CD4-positive, CD25-positive, alpha-beta regulatory T cell (primary cell): ENCODE results near the gene SLC38A6. TPM values are rescaled to one million over a fixed set of nuclear protein-coding genes. Genes with fewer than 3 reads are reported as not detected.
A peak's percentile ranks its signal among the peaks of the same experiment; 100 is the strongest.
"Not testable (repeated sequence)": the region's sequence is repeated elsewhere in the genome, so short reads cannot be mapped to it uniquely, and the experiment has no call there.

Experiments
- ATAC-seq, 2 donors: fragments of 150-1000 bp; cut with Tn5 transposase; one replicate each; pipeline ENCODE4 v1.10.0; 2021; ENCODE audit warnings: low read depth in 2 of 2, moderate number of reproducible peaks in 2 of 2, moderate library complexity in 1 of 2
- DNase-seq, 3 donors: peaks; one replicate each; pipeline versions ENCODE4 v3.0.0 to v3.0.0-alpha.2; 2012 to 2022; ENCODE audit warnings: mixed read lengths in 1 of 3
- H3K27ac ChIP-seq: one replicate; pipeline ENCODE4 v1.7.0; 2013; ENCODE audit warnings: mild to moderate bottlenecking, low read length; ENCODE audit not compliant: insufficient read depth, poor library complexity, severe bottlenecking
- H3K27me3 ChIP-seq: one replicate; pipeline ENCODE4 v1.7.0; 2013; ENCODE audit warnings: low read length; ENCODE audit not compliant: control insufficient read depth, insufficient read depth
- H3K36me3 ChIP-seq: one replicate; pipeline ENCODE4 v1.7.0; 2013; ENCODE audit warnings: mild to moderate bottlenecking, low read length, moderate library complexity; ENCODE audit not compliant: control insufficient read depth, insufficient read depth
- H3K4me1 ChIP-seq: 2 replicates; pipeline ENCODE4 v1.7.0; 2013; ENCODE audit warnings: mild to moderate bottlenecking, low read length; ENCODE audit not compliant: insufficient read depth, control insufficient read depth, poor library complexity, severe bottlenecking
- H3K4me3 ChIP-seq: one replicate; pipeline ENCODE4 v1.7.0; 2013; ENCODE audit warnings: low read depth, mild to moderate bottlenecking, low read length, moderate library complexity
- H3K9me3 ChIP-seq, 2 experiments: 1 replicate in 1 of 2; 2 replicates in 1 of 2; pipeline ENCODE4 v1.7.0; 2013; ENCODE audit warnings: low read length in 2 of 2, mild to moderate bottlenecking in 1 of 2, moderate library complexity in 1 of 2; ENCODE audit not compliant: control insufficient read depth in 2 of 2
- H3K27ac Mint-ChIP-seq, 3 donors: one replicate each; pipeline ENCODE4 v1.8.0; 2020 to 2022; ENCODE audit warnings: mild to moderate bottlenecking in 3 of 3, mixed read lengths in 3 of 3, moderate library complexity in 2 of 3
- H3K27me3 Mint-ChIP-seq: one replicate; pipeline ENCODE4 v1.8.0; 2022; ENCODE audit warnings: mild to moderate bottlenecking, mixed read lengths
- H3K36me3 Mint-ChIP-seq: one replicate; pipeline ENCODE4 v1.8.0; 2020; ENCODE audit warnings: mixed read lengths
- H3K4me1 Mint-ChIP-seq, 4 donors: one replicate each; pipeline ENCODE4 v1.8.0; 2020 to 2022; ENCODE audit warnings: mixed read lengths in 4 of 4, mild to moderate bottlenecking in 1 of 4
- H3K4me3 Mint-ChIP-seq, 4 donors: one replicate each; pipeline ENCODE4 v1.8.0; 2020 to 2022; ENCODE audit warnings: mild to moderate bottlenecking in 4 of 4, mixed read lengths in 4 of 4, moderate library complexity in 3 of 4
- H3K9me3 Mint-ChIP-seq, 7 donors: one replicate each; pipeline ENCODE4 v1.8.0; 2020 to 2022; ENCODE audit warnings: mixed read lengths in 7 of 7, mild to moderate bottlenecking in 3 of 7, moderate library complexity in 2 of 7
- polyA plus RNA-seq, 4 donors: library from polyadenylated mRNA; unstranded; fragments of 300-500 nt; fragmentation: Illumina TruSeq; gene quantifications; one replicate each; pipeline ENCODE4 v1.2.3, GENCODE V29; 2021
- total RNA-seq: library from RNA; stranded (reverse); gene quantifications from one replicate; pipeline ENCODE4 v1.2.3, GENCODE V29; 2022

SLC38A6 gene
- total and polyA plus RNA-seq, 5 donors from 2014 or later, result 6.3 to 13.8 (median 9.4) TPM

DNA sequence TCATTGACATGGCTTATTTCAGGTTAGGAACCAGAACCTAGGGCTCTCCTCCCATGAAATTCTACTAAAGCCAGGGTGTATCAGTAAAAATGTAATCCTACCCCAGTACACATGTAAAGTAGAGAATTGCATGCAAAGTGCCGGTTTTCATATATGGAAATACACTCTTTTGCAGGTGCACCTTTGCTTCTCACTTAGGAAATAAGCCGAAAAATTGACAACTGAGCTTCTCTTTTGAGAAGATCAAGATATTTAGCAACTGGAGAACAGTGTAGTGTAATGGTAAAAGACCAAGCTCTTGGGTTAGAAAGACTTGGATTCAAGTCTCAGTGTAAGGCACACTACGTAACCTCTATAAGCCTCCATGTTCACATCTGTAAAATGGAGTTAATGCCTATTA lies 82.4 kb downstream of the SLC38A6 start:
- peaks cover 0 to 5% (median 0%) of the 10 kb centered on the region in 7 donors for H3K9me3 Mint-ChIP-seq
- Histone ChIP-seq H3K4me1 (no peaks in the 10 kb centered on the region), H3K36me3 (no peaks in the 10 kb centered on the region), H3K27ac (no peak overlapping the region), H3K4me3 (no peak overlapping the region), H3K27me3 (no peaks in the 10 kb centered on the region), H3K9me3 (no peaks in the 10 kb centered on the region)
- H3K36me3 Mint-ChIP-seq, result peaks cover 11% of the 10 kb centered on the region
- H3K27me3 Mint-ChIP-seq, result no peaks in the 10 kb centered on the region
- no peak for ATAC-seq
- no peaks in the 10 kb centered on the region for H3K4me1 Mint-ChIP-seq
- H3K4me3 Mint-ChIP-seq, result no peak overlapping the region
- DNase-seq, result no peak
- no peak overlapping the region for H3K27ac Mint-ChIP-seq

DNA sequence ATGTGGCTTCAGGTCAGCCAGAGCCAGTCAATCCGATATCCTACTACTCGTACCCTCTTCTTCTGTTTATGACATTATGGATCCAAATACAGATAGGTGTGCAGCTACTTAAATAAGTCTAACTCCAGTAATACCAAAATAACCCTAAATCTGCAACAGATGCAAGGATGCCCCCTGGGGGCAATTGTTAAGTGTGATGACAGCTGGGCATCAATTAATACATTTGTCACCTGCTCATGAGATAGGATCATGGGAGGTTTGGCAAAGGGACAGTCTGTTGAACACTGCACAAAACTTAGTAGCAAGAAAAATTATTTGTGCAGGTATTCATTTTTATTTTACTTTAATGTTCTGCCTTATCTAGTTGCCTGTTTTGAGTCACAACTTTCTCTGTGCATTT lies 83.2 kb downstream of the SLC38A6 start:
- DNase-seq (peak in 1 of 3 donors; percentile 44), ATAC-seq (no peak)
- H3K9me3 Mint-ChIP-seq, result peaks cover 0 to 5% (median 0%) of the 10 kb centered on the region in 7 donors
- no peak overlapping the region for H3K27ac Mint-ChIP-seq
- Histone ChIP-seq H3K4me1 (no peaks in the 10 kb centered on the region), H3K27ac (no peak overlapping the region), H3K4me3 (no peak overlapping the region), H3K9me3 (no peaks in the 10 kb centered on the region), H3K36me3 (no peaks in the 10 kb centered on the region), H3K27me3 (no peaks in the 10 kb centered on the region)
- H3K27me3 Mint-ChIP-seq, result no peaks in the 10 kb centered on the region
- H3K4me1 Mint-ChIP-seq, result no peaks in the 10 kb centered on the region
- H3K36me3 Mint-ChIP-seq, result peaks cover 11% of the 10 kb centered on the region
- no peak overlapping the region for H3K4me3 Mint-ChIP-seq

DNA sequence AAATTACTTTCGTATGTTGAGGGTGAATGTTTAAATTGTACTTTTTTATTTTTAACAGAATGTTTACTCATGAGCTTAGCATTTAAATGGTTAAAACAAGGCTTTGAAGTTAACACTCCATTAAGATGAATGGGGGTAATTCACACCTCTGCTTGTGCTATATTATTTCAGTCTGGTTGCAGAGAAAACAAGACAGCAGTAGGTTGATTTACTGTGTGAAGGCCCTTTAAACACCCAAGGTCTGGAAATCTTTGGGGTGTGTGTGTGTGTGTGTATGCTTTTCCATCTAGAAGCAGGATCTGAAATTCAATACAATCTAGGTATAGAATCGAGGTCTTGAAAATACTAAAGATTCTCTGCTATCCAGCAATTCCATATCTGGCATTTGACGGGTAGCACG lies 83.8 kb downstream of the SLC38A6 start:
- H3K9me3 ChIP-seq, result no peaks in the 10 kb centered on the region
- no peaks in the 10 kb centered on the region for H3K4me1 ChIP-seq
- H3K27me3 ChIP-seq, result no peaks in the 10 kb centered on the region
- no peak overlapping the region for H3K27ac ChIP-seq
- Mint-ChIP-seq H3K27me3 (no peaks in the 10 kb centered on the region), H3K9me3 (peaks cover 0 to 5% (median 0%) of the 10 kb centered on the region in 7 donors), H3K4me1 (no peaks in the 10 kb centered on the region), H3K27ac (no peak overlapping the region), H3K36me3 (peaks cover 11% of the 10 kb centered on the region), H3K4me3 (no peak overlapping the region)
- H3K4me3 ChIP-seq, result no peak overlapping the region
- ATAC-seq, result no peak
- H3K36me3 ChIP-seq, result no peaks in the 10 kb centered on the region
- DNase-seq, result no peak

DNA sequence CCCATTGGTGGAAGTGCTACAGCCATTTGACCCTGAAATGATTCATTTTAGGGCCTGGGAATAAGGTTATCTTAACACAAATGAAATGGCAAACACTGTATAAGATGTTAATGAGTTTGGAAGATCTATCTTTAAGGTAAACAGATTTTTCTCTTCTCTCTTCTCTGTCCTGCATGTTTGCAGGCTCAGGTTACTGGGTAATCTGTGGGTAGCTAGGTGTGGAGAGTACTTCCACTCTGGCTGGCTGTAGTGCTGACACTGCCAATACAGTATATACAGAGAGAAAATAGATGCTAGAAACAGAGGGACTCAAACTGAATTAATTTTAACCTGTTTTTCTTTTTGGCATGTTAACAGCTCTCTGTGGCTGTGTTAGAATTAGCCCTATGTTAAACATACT lies 84.6 kb downstream of the SLC38A6 start:
- Histone ChIP-seq H3K36me3 (no peaks in the 10 kb centered on the region), H3K4me3 (no peak overlapping the region), H3K4me1 (no peaks in the 10 kb centered on the region), H3K27me3 (no peaks in the 10 kb centered on the region), H3K27ac (no peak overlapping the region), H3K9me3 (no peaks in the 10 kb centered on the region)
- peaks cover 0 to 8% (median 0%) of the 10 kb centered on the region in 7 donors for H3K9me3 Mint-ChIP-seq
- DNase-seq (no peak), ATAC-seq (no peak)
- no peaks in the 10 kb centered on the region for H3K27me3 Mint-ChIP-seq
- H3K4me3 Mint-ChIP-seq, result no peak overlapping the region
- H3K36me3 Mint-ChIP-seq, result peaks cover 11% of the 10 kb centered on the region
- H3K4me1 Mint-ChIP-seq, result no peaks in the 10 kb centered on the region
- no peak overlapping the region for H3K27ac Mint-ChIP-seq

DNA sequence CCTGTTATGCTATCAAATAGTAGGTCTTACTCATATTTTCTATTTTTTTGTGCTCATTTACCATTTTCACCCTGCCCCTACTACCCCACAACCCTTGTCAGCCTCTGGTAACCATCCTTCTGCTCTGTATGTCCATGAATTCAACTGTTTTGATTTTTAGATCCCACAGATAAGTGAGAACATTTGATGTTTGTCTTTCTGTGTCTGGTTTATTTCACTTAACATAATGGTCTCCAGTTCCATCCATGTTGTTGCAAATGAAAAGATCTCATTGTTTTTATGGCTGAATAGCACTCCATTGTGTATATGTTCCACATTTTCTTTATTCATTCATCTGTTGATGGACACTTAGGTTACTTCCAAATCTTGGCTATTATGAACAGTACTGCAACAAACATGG lies 91.4 kb downstream of the SLC38A6 start:
- ATAC-seq, H3K36me3 ChIP-seq, H3K9me3 Mint-ChIP-seq, H3K36me3 Mint-ChIP-seq, H3K4me3 ChIP-seq, H3K27ac Mint-ChIP-seq, H3K4me1 ChIP-seq, H3K27ac ChIP-seq, H3K27me3 Mint-ChIP-seq, DNase-seq, H3K9me3 ChIP-seq, H3K4me3 Mint-ChIP-seq, H3K27me3 ChIP-seq, H3K4me1 Mint-ChIP-seq: not testable (repeated sequence)

DNA sequence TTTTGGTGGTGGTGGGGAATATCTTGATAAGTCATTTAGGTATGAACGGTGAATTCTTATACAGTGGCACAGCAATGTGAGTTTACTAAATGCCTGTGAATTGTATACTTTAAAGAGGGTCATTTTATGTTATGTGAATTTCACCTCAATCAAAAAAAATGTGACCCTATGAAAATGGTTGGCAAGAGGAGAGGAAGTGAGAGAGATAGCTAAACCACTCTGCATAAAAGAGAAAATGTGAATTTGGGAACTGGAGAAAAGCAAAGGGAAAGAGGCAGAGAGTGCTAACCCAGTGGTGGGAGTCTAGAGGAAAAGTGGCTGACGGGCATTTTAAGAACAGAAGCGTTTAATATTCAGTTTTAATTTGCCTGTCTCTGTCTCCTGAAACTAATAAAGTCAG lies 93.8 kb downstream of the SLC38A6 start:
- Histone ChIP-seq H3K27ac (no peak overlapping the region), H3K4me3 (no peak overlapping the region), H3K27me3 (no peaks in the 10 kb centered on the region), H3K4me1 (no peaks in the 10 kb centered on the region), H3K36me3 (no peaks in the 10 kb centered on the region), H3K9me3 (no peaks in the 10 kb centered on the region)
- ATAC-seq (no peak), DNase-seq (no peak)
- Mint-ChIP-seq H3K27ac (no peak overlapping the region), H3K27me3 (no peaks in the 10 kb centered on the region), H3K4me1 (no peaks in the 10 kb centered on the region), H3K36me3 (peaks cover 11% of the 10 kb centered on the region), H3K9me3 (peaks cover 0 to 3% (median 0%) of the 10 kb centered on the region in 7 donors), H3K4me3 (no peak overlapping the region)

DNA sequence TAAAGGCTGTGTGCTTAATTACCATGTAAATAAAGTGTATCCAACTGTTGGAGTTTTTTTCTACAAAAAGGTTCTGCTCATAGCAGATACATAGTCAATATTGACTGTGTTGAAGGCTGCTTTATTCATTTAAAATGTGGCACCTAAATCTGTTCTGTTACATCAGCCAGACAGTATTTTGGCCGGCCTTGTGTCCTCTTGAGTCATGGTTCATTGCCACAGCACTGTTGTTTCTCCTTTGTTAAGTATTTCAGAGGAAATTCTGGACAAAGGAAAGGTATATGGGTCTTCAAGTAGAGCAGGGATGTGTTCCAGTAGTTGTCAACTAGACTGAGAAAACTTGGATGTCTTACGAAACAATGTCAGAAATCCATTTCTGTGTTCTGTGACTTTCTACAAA lies 95.5 kb downstream of the SLC38A6 start:
- no peaks in the 10 kb centered on the region for H3K36me3 ChIP-seq
- no peaks in the 10 kb centered on the region for H3K4me1 ChIP-seq
- no peaks in the 10 kb centered on the region for H3K27me3 ChIP-seq
- no peak for ATAC-seq
- H3K9me3 ChIP-seq, result no peaks in the 10 kb centered on the region
- Mint-ChIP-seq H3K27me3 (no peaks in the 10 kb centered on the region), H3K27ac (no peak overlapping the region), H3K9me3 (no peaks in the 10 kb centered on the region), H3K36me3 (peaks cover 15% of the 10 kb centered on the region), H3K4me3 (no peak overlapping the region), H3K4me1 (no peaks in the 10 kb centered on the region)
- H3K27ac ChIP-seq, result no peak overlapping the region
- DNase-seq, result no peak
- H3K4me3 ChIP-seq, result no peak overlapping the region

DNA sequence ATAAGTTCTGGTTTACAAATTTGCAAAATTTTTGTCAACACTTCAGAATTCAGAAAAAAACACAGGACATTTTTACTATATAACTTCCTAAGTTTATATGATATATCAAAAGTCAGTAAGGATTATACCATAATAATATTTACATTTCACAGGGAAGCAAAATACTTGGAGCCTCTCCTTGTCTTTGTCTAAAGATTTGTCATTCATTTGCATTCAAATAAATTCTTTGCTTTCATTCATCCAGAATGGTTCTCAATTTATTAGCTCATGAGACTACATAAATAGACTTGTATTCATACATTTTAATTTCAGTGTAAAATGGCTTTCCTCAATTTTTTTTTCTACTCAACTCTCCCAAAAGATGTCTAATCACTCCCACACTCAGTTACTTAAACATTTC lies 96.4 kb downstream of the SLC38A6 start:
- Mint-ChIP-seq H3K4me3 (no peak overlapping the region), H3K27ac (no peak overlapping the region), H3K4me1 (no peaks in the 10 kb centered on the region), H3K27me3 (no peaks in the 10 kb centered on the region), H3K36me3 (peaks cover 14% of the 10 kb centered on the region), H3K9me3 (no peaks in the 10 kb centered on the region)
- no peaks in the 10 kb centered on the region for H3K36me3 ChIP-seq
- no peak overlapping the region for H3K27ac ChIP-seq
- H3K4me1 ChIP-seq, result no peaks in the 10 kb centered on the region
- ATAC-seq, result no peak
- no peak for DNase-seq
- no peak overlapping the region for H3K4me3 ChIP-seq
- H3K9me3 ChIP-seq, result no peaks in the 10 kb centered on the region
- no peaks in the 10 kb centered on the region for H3K27me3 ChIP-seq
